K562 (cell line): ENCODE measurements around the gene ADGRG1. TPM values are rescaled to one million over a fixed set of nuclear protein-coding genes. Genes with fewer than 3 reads are reported as not detected.

Experiments used
- C11orf30 ChIP-seq: fragments of 450-650 bp; IDR thresholded peaks from 2 replicates; pipeline ENCODE4 v1.6.1; 2016; ENCODE audit warnings: low read depth, mild to moderate bottlenecking
- CSDE1 ChIP-seq, 2 experiments: fragments of 450-650 bp; IDR thresholded peaks; 2 replicates each; pipeline ENCODE4 v1.6.1; 2016; ENCODE audit warnings: mild to moderate bottlenecking in 1 of 2
- FOSL1 ChIP-seq: fragments of 200-800 bp; sonication (Bioruptor generic); conservative IDR thresholded peaks from 2 replicates; pipeline ENCODE4 v1.6.1; 2016; ENCODE audit warnings: missing genetic modification characterization, missing compliant biosample characterization
- KDM5B ChIP-seq: fragments of 200-600 bp; sonication (generic); IDR thresholded peaks from 2 replicates; pipeline ENCODE4 v1.6.1; 2012; ENCODE audit warnings: low read depth, mild to moderate bottlenecking, moderate library complexity, low read length, control low read depth, inconsistent platforms; ENCODE audit not compliant: insufficient replicate concordance
- LEF1 ChIP-seq: fragments of 450-650 bp; IDR thresholded peaks from 2 replicates; pipeline ENCODE4 v1.6.1; 2016; ENCODE audit warnings: mild to moderate bottlenecking
- MCM2 ChIP-seq: fragments of 450-650 bp; IDR thresholded peaks from 2 replicates; pipeline ENCODE4 v1.6.1; 2017; ENCODE audit warnings: low read depth, mild to moderate bottlenecking
- MEF2A ChIP-seq: IDR thresholded peaks from 2 replicates; pipeline ENCODE4 v1.6.1; 2011; ENCODE audit warnings: low read depth, mild to moderate bottlenecking, low read length, moderate library complexity; ENCODE audit not compliant: control insufficient read depth
- MTA3 ChIP-seq: fragments of 450-650 bp; formaldehyde crosslinking; IDR thresholded peaks from 2 replicates; pipeline ENCODE4 v1.6.1; 2017; ENCODE audit warnings: mild to moderate bottlenecking, borderline replicate concordance
- NONO ChIP-seq, 2 experiments: fragments of 200-400 bp in 1 of 2; fragments of 450-650 bp in 1 of 2; formaldehyde crosslinking in 1 of 2; IDR thresholded peaks; 2 replicates each; pipeline ENCODE4 v1.6.1; 2017; ENCODE audit warnings: low read depth in 2 of 2, mild to moderate bottlenecking in 2 of 2, moderate library complexity in 2 of 2, low read length in 1 of 2
- RBM39 ChIP-seq: fragments of 200-400 bp; formaldehyde crosslinking; optimal IDR thresholded peaks from 2 replicates; pipeline ENCODE3; 2018; ENCODE audit warnings: low read depth, low read length
- SIN3A ChIP-seq, 2 experiments: fragments of 150-350 bp in 1 of 2; IDR thresholded peaks; 2 replicates each; pipeline ENCODE4 v1.6.1; 2011 to 2016; ENCODE audit warnings: borderline replicate concordance in 2 of 2, low read depth in 2 of 2, low read length in 2 of 2, mild to moderate bottlenecking in 2 of 2, moderate library complexity in 2 of 2; ENCODE audit not compliant: control insufficient read depth in 1 of 2
- ZNF12 ChIP-seq: sonication (generic); formaldehyde crosslinking; IDR thresholded peaks from 2 replicates; pipeline ENCODE4 v1.4.0; 2020; ENCODE audit warnings: mild to moderate bottlenecking, missing genetic modification reagents
- ZSCAN29 ChIP-seq: fragments of 450-650 bp; IDR thresholded peaks from 2 replicates; pipeline ENCODE4 v1.6.1; 2017
- polyA plus RNA-seq, 8 experiments: library from polyadenylated mRNA; depleted of rRNA in 4 of 8; stranded (reverse) in 5 of 8; unstranded in 3 of 8; fragments of >200 nt; fragmentation: Nextera tagmentation in 2 of 8; fragmentation: Illumina TruSeq in 1 of 8; extraction: Ambion mirVana in 2 of 8; extraction: Trizol in 1 of 8; gene quantifications; 2 replicates each; pipeline versions ENCODE4 v1.2.1 to v1.2.3, GENCODE V29; 2011 to 2014; ENCODE audit warnings: inconsistent platforms in 1 of 8, missing spikeins in 1 of 8
- total RNA-seq, 7 experiments: library from RNA; depleted of rRNA in 6 of 7; stranded (reverse); fragments of >200 nt in 6 of 7; fragmentation: Illumina TruSeq in 2 of 7; extraction: Trizol in 2 of 7; gene quantifications; 2 replicates each; pipeline versions ENCODE4 v1.2.1 to v1.2.3, GENCODE V29; 2011 to 2021; ENCODE audit warnings: low replicate concordance in 1 of 7
- TF ChIP-seq, protein P1 (sequence below): IDR thresholded peaks from 3 replicates; pipeline ENCODE4 v1.6.1; 2011; ENCODE audit warnings: borderline replicate concordance, mild to moderate bottlenecking; ENCODE audit not compliant: insufficient read length, insufficient read depth
- TF ChIP-seq, protein P2 (sequence below), 2 experiments: fragments of 450-650 bp; IDR thresholded peaks; 2 replicates each; pipeline ENCODE4 v1.6.1; 2016
- TF ChIP-seq, protein P3 (sequence below): fragments of 450-650 bp; IDR thresholded peaks from 2 replicates; pipeline ENCODE4 v1.7.1; 2018; ENCODE audit warnings: mild to moderate bottlenecking, low read depth; ENCODE audit not compliant: partially characterized antibody
- TF ChIP-seq, protein P4 (sequence below): sonication (generic); formaldehyde crosslinking; IDR thresholded peaks from 2 replicates; pipeline ENCODE4 v1.8.0; 2022; ENCODE audit warnings: mild to moderate bottlenecking, missing genetic modification reagents
- TF ChIP-seq, protein P5 (sequence below): fragments of 450-650 bp; formaldehyde crosslinking; IDR thresholded peaks from 2 replicates; pipeline ENCODE4 v1.4.0; 2022; ENCODE audit warnings: missing genetic modification characterization

The ADGRG1 gene
- total and polyA plus RNA-seq, 9 of the 15 experiments (the other 6 are each of a cell fraction or from before 2014, with no cell fraction given), result 0.04 to 0.31 (median 0.16) TPM; not detected in 6

DNA sequence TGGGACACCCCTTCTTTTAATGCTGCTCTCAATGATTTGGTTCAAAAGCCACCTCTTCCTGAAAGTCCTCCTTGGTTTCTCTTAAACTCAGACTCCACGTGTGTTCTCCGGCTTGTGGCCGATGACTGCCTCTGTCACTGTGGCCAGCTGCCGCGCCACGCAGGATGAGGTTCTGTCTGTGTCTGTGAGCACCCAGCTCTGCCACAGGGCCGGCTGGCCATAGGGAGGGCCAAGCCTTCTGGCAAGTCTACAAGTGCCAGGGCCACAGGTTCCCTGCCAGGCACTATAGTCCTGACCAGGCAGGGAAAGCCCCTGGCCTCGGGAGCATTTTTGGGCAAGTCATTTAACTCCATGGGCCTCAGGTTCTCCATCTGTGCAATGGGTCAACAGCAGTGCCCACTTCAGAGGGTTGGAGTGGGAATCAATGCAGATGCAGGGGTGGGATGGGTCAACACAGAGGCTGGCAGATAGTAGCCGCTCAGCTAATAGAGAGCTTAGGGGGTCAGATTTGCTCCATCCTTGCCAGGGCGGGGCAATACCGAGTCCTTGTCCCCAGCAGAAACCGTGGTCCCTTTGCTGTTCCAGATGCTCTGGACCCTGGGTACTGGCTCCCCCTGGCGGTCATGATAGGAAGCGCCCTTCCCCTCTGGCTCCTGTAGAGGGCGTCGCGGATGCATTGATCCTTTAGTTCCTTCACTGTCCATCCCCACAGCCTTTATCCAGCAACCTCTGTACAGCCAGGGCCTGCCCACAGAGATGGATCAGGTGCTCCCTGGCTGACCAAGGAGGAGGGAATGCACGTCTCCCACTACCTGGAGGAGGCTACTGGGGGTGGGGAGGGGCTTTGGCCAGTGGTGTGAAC, 20.4 kb downstream of the ADGRG1 start (continued):
- TF ChIP-seq, protein P1, sequence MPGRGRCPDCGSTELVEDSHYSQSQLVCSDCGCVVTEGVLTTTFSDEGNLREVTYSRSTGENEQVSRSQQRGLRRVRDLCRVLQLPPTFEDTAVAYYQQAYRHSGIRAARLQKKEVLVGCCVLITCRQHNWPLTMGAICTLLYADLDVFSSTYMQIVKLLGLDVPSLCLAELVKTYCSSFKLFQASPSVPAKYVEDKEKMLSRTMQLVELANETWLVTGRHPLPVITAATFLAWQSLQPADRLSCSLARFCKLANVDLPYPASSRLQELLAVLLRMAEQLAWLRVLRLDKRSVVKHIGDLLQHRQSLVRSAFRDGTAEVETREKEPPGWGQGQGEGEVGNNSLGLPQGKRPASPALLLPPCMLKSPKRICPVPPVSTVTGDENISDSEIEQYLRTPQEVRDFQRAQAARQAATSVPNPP, result no peak
- TF ChIP-seq LEF1 (no peak), MEF2A (0 out of 2 replicates have a peak, but pooled peaks have one; percentile 16), RBM39 (peak; percentile 79), ZNF12 (CRISPR knock-in tag) (no peak), C11orf30 (no peak), NONO (IDR thresholded peaks at IDR 0.05; ENCODE audit: low read depth in 2 of 2, low read length in 1 of 2) (0 out of 4 replicates have a peak, but pooled peaks of 1 of the 2 experiments have one; percentile 25), KDM5B (no peak), MCM2 (no peak), MTA3 (no peak; the same call in 1 of the 2 replicates), CSDE1 (IDR thresholded peaks at IDR 0.05) (no peak), FOSL1 (tag) (0 out of 2 replicates have a peak, but pooled peaks have one; percentile 15), ZSCAN29 (no peak), SIN3A (IDR thresholded peaks at IDR 0.05; ENCODE audit: borderline replicate concordance in 2 of 2, control insufficient read depth in 1 of 2, low read depth in 2 of 2, low read length in 2 of 2) (no peak)
- TF ChIP-seq, protein P2, sequence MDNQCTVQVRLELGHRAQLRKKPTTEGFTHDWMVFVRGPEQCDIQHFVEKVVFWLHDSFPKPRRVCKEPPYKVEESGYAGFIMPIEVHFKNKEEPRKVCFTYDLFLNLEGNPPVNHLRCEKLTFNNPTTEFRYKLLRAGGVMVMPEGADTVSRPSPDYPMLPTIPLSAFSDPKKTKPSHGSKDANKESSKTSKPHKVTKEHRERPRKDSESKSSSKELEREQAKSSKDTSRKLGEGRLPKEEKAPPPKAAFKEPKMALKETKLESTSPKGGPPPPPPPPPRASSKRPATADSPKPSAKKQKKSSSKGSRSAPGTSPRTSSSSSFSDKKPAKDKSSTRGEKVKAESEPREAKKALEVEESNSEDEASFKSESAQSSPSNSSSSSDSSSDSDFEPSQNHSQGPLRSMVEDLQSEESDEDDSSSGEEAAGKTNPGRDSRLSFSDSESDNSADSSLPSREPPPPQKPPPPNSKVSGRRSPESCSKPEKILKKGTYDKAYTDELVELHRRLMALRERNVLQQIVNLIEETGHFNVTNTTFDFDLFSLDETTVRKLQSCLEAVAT (IDR thresholded peaks at IDR 0.05), result peak in 1 of 2 experiments; percentile 94; a peak in 2 of 4 replicates
- TF ChIP-seq, protein P3, sequence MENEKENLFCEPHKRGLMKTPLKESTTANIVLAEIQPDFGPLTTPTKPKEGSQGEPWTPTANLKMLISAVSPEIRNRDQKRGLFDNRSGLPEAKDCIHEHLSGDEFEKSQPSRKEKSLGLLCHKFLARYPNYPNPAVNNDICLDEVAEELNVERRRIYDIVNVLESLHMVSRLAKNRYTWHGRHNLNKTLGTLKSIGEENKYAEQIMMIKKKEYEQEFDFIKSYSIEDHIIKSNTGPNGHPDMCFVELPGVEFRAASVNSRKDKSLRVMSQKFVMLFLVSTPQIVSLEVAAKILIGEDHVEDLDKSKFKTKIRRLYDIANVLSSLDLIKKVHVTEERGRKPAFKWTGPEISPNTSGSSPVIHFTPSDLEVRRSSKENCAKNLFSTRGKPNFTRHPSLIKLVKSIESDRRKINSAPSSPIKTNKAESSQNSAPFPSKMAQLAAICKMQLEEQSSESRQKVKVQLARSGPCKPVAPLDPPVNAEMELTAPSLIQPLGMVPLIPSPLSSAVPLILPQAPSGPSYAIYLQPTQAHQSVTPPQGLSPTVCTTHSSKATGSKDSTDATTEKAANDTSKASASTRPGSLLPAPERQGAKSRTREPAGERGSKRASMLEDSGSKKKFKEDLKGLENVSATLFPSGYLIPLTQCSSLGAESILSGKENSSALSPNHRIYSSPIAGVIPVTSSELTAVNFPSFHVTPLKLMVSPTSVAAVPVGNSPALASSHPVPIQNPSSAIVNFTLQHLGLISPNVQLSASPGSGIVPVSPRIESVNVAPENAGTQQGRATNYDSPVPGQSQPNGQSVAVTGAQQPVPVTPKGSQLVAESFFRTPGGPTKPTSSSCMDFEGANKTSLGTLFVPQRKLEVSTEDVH, result peak; percentile 35
- TF ChIP-seq, protein P4, sequence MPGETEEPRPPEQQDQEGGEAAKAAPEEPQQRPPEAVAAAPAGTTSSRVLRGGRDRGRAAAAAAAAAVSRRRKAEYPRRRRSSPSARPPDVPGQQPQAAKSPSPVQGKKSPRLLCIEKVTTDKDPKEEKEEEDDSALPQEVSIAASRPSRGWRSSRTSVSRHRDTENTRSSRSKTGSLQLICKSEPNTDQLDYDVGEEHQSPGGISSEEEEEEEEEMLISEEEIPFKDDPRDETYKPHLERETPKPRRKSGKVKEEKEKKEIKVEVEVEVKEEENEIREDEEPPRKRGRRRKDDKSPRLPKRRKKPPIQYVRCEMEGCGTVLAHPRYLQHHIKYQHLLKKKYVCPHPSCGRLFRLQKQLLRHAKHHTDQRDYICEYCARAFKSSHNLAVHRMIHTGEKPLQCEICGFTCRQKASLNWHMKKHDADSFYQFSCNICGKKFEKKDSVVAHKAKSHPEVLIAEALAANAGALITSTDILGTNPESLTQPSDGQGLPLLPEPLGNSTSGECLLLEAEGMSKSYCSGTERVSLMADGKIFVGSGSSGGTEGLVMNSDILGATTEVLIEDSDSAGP (CRISPR knock-in tag), result 0 out of 2 replicates have a peak, but pooled peaks have one; percentile 20
- TF ChIP-seq, protein P5, sequence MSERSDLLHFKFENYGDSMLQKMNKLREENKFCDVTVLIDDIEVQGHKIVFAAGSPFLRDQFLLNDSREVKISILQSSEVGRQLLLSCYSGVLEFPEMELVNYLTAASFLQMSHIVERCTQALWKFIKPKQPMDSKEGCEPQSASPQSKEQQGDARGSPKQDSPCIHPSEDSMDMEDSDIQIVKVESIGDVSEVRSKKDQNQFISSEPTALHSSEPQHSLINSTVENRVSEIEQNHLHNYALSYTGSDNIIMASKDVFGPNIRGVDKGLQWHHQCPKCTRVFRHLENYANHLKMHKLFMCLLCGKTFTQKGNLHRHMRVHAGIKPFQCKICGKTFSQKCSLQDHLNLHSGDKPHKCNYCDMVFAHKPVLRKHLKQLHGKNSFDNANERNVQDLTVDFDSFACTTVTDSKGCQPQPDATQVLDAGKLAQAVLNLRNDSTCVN (CRISPR knock-in tag), result no peak; the same call in 1 of the 2 replicates
